ENCODE results near the gene FAT1. TPM values are rescaled to one million over a fixed set of nuclear protein-coding genes. Genes with fewer than 3 reads are reported as not detected.

The FAT1 gene
- total RNA-seq, 1 experiment from 2014 or later, result 92.4 TPM

- CTCF ChIA-PET, result interaction anchor here (0.5 to 0.7 kb wide), 2 partner anchors 24 to 185 kb away, joined by 3 to 4 read pairs; no protein-coding TSS in a partner anchor
Measured at GRCh38 chr4:186761393-186761792, 37.7 kb upstream of the FAT1 start.

DNA sequence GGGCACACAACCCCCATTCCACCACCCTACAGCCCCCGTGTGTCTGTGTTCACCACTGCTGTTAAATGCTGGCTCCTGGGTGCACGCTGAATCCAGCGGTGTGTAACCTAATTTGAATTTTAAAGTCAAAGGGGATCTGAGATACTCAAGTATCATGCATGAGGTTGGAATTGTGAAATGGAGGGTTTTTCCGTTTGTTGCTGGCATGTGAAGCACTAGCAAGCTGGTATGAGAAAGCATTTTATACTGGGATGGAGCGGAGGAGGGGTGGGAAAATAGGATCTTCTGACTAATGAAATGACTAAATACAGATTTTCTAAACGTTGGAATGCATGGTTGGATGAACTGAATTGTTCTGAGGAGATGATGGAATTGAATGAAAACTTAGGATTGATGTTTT is 36.9 kb upstream of the FAT1 start:
- TF ChIP-seq EZH2 (IDR thresholded peaks at IDR 0.05; ENCODE audit: low read length, unreplicated experiment) (no peak), EZH2phosphoT487 (IDR thresholded peaks at IDR 0.05; ENCODE audit: borderline replicate concordance, low read length) (no peak)
- TF ChIP-seq, protein P1, sequence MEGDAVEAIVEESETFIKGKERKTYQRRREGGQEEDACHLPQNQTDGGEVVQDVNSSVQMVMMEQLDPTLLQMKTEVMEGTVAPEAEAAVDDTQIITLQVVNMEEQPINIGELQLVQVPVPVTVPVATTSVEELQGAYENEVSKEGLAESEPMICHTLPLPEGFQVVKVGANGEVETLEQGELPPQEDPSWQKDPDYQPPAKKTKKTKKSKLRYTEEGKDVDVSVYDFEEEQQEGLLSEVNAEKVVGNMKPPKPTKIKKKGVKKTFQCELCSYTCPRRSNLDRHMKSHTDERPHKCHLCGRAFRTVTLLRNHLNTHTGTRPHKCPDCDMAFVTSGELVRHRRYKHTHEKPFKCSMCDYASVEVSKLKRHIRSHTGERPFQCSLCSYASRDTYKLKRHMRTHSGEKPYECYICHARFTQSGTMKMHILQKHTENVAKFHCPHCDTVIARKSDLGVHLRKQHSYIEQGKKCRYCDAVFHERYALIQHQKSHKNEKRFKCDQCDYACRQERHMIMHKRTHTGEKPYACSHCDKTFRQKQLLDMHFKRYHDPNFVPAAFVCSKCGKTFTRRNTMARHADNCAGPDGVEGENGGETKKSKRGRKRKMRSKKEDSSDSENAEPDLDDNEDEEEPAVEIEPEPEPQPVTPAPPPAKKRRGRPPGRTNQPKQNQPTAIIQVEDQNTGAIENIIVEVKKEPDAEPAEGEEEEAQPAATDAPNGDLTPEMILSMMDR (conservative IDR thresholded peaks at IDR 0.05; ENCODE audit: low read depth, low read length), result no peak
- ChIA-PET POLR2A (ENCODE audit: unreplicated experiment) (no interaction called here), CTCF (no interaction called here)
- ATAC-seq, result no peak
- no peaks in the 10 kb centered on the region for H4K20me1 ChIP-seq (ENCODE audit: low read length)
- H3K9me3 ChIP-seq (ENCODE audit: low read length), result no peaks in the 10 kb centered on the region
- no TSS peak for BruUV-seq (replicated peaks)
- H3K4me1 ChIP-seq (ENCODE audit: insufficient read depth, low read length), result peaks cover 9% of the 10 kb centered on the region; the same call in 1 of the 2 replicates
- no peak overlapping the region for H3K4me2 ChIP-seq (ENCODE audit: low read length)
- no peaks in the 10 kb centered on the region for H3K9me2 ChIP-seq (replicated peaks; ENCODE audit: low read length)
- H3K9ac ChIP-seq (ENCODE audit: low read length), result no peak overlapping the region
- no peaks in the 10 kb centered on the region for H3K27me3 ChIP-seq (ENCODE audit: low read length)
- no peak overlapping the region for H3K4me3 ChIP-seq (ENCODE audit: low read length)
- intact Hi-C loops (cut with micrococcal nuclease), result no loop called here
- H3K36me3 ChIP-seq (ENCODE audit: low read depth, low read length), result no peaks in the 10 kb centered on the region
- H3K79me2 ChIP-seq (ENCODE audit: low read length), result no peaks in the 10 kb centered on the region
- H3F3A ChIP-seq (ENCODE audit: low read length, unreplicated experiment), result no peaks in the 10 kb centered on the region
- peak; percentile 43 for DNase-seq
- H3K27ac ChIP-seq (ENCODE audit: low read length), result peak overlapping the region; percentile 16; the same call in 1 of the 2 replicates
- H2AFZ ChIP-seq (ENCODE audit: low read length), result no peak overlapping the region

More at GRCh38 chr4:186761393-186761792, 37.7 kb upstream of the FAT1 start:
- no peak overlapping the region for H3K4me2 ChIP-seq (ENCODE audit: low read length)
- DNase-seq (no peak), ATAC-seq (no peak)
- no peaks in the 10 kb centered on the region for H3K79me2 ChIP-seq (ENCODE audit: low read length)
- peaks cover 9% of the 10 kb centered on the region; the same call in 1 of the 2 replicates for H3K4me1 ChIP-seq (ENCODE audit: insufficient read depth, low read length)
- H3K9me2 ChIP-seq (replicated peaks; ENCODE audit: low read length), result no peaks in the 10 kb centered on the region
- no peaks in the 10 kb centered on the region for H3K36me3 ChIP-seq (ENCODE audit: low read depth, low read length)
- no peak overlapping the region for H2AFZ ChIP-seq (ENCODE audit: low read length)
- H3K9me3 ChIP-seq (ENCODE audit: low read length), result no peaks in the 10 kb centered on the region
- H3F3A ChIP-seq (ENCODE audit: low read length, unreplicated experiment), result no peaks in the 10 kb centered on the region
- no peaks in the 10 kb centered on the region for H4K20me1 ChIP-seq (ENCODE audit: low read length)
- H3K27me3 ChIP-seq (ENCODE audit: low read length), result no peaks in the 10 kb centered on the region
- POLR2A ChIA-PET (ENCODE audit: unreplicated experiment), result no interaction called here
- H3K9ac ChIP-seq (ENCODE audit: low read length), result no peak overlapping the region
- intact Hi-C loops (cut with micrococcal nuclease), result no loop called here
- H3K4me3 ChIP-seq (ENCODE audit: low read length), result no peak overlapping the region
- no peak overlapping the region for H3K27ac ChIP-seq (ENCODE audit: low read length)
- TF ChIP-seq EZH2 (IDR thresholded peaks at IDR 0.05; ENCODE audit: low read length, unreplicated experiment) (no peak), EZH2phosphoT487 (IDR thresholded peaks at IDR 0.05; ENCODE audit: borderline replicate concordance, low read length) (no peak)
- TF ChIP-seq, protein P1 (conservative IDR thresholded peaks at IDR 0.05; ENCODE audit: low read depth, low read length), result no peak
- no TSS peak for BruUV-seq (replicated peaks)

- BruUV-seq (replicated peaks), result no TSS peak
- no peak for DNase-seq
- no peaks in the 10 kb centered on the region for H3F3A ChIP-seq (ENCODE audit: low read length, unreplicated experiment)
- no peaks in the 10 kb centered on the region for H3K9me3 ChIP-seq (ENCODE audit: low read length)
- no peak overlapping the region for H3K4me3 ChIP-seq (ENCODE audit: low read length)
- intact Hi-C loops (cut with micrococcal nuclease), result no loop called here
- no peaks in the 10 kb centered on the region for H3K27me3 ChIP-seq (ENCODE audit: low read length)
- ChIA-PET POLR2A (ENCODE audit: unreplicated experiment) (no interaction called here), CTCF (no interaction called here)
- no peaks in the 10 kb centered on the region for H3K9me2 ChIP-seq (replicated peaks; ENCODE audit: low read length)
- TF ChIP-seq EZH2phosphoT487 (IDR thresholded peaks at IDR 0.05; ENCODE audit: borderline replicate concordance, low read length), result no peak
- TF ChIP-seq EZH2 (IDR thresholded peaks at IDR 0.05; ENCODE audit: low read length, unreplicated experiment), result no peak
- TF ChIP-seq, protein P1 (conservative IDR thresholded peaks at IDR 0.05; ENCODE audit: low read depth, low read length), result no peak
- no peaks in the 10 kb centered on the region for H3K79me2 ChIP-seq (ENCODE audit: low read length)
- no peak for ATAC-seq
- no peak overlapping the region for H2AFZ ChIP-seq (ENCODE audit: low read length)
- H3K4me2 ChIP-seq (ENCODE audit: low read length), result no peak overlapping the region
- no peak overlapping the region for H3K9ac ChIP-seq (ENCODE audit: low read length)
- H3K27ac ChIP-seq (ENCODE audit: low read length), result no peak overlapping the region
- no peaks in the 10 kb centered on the region for H4K20me1 ChIP-seq (ENCODE audit: low read length)
- peaks cover 9% of the 10 kb centered on the region; the same call in 1 of the 2 replicates for H3K4me1 ChIP-seq (ENCODE audit: insufficient read depth, low read length)
- H3K36me3 ChIP-seq (ENCODE audit: low read depth, low read length), result no peaks in the 10 kb centered on the region
Measured at GRCh38 chr4:186759990-186760389, 36.3 kb upstream of the FAT1 start.

All from PC-3 (cell line).